ENCODE results near the gene KAT7. TPM values are rescaled to one million over a fixed set of nuclear protein-coding genes. Genes with fewer than 3 reads are reported as not detected.

Gene KAT7
- total and polyA plus RNA-seq, 2 of the 8 experiments (the other 6 are each of a cell fraction or from before 2014, with no cell fraction given) = 90.9 to 139 TPM

GRCh38 chr17:49788478-49789242, at the start of gene KAT7 (continued):
- TF ChIP-seq ATF2 (IDR thresholded peaks at IDR 0.05; ENCODE audit: low read length) (peak; percentile 84), SAP30 (IDR thresholded peaks at IDR 0.05; ENCODE audit: insufficient read depth, insufficient replicate concordance, low read length) (peak; percentile 81), TEAD4 (IDR thresholded peaks at IDR 0.05; ENCODE audit: low read depth, low read length) (0 out of 2 replicates have a peak, but pooled peaks have one; percentile 8), SIRT6 (IDR thresholded peaks at IDR 0.05; ENCODE audit: low read length) (no peak), KDM1A (IDR thresholded peaks at IDR 0.05; ENCODE audit: borderline replicate concordance, low read length) (no peak), SP4 (IDR thresholded peaks at IDR 0.05; ENCODE audit: low read length) (peak; percentile 64; the same call in 1 of the 2 replicates), HDAC2 (IDR thresholded peaks at IDR 0.05; ENCODE audit: borderline replicate concordance in 1 of 2, low read depth in 2 of 2, low read length in 2 of 2) (no peak; a peak in 2 of 4 replicates), MAX (IDR thresholded peaks at IDR 0.05) (peak; percentile 57), EZH2 (IDR thresholded peaks at IDR 0.05; ENCODE audit: low read depth, low read length, severe bottlenecking) (no peak), E2F6 (IDR thresholded peaks at IDR 0.05) (0 out of 2 replicates have a peak, but pooled peaks have one; percentile 17), FOSL1 (IDR thresholded peaks at IDR 0.05; ENCODE audit: insufficient read depth, low read depth, low read length) (no peak), SP1 (IDR thresholded peaks at IDR 0.05; ENCODE audit: low read depth, low read length) (peak; percentile 99), HDAC6 (IDR thresholded peaks at IDR 0.05; ENCODE audit: low read depth, low read length) (no peak), BRCA1 (IDR thresholded peaks at IDR 0.05; ENCODE audit: low read depth, low read length) (no peak; the same call in 1 of the 2 replicates), BCL11A (IDR thresholded peaks at IDR 0.05; ENCODE audit: low read depth in 2 of 2, low read length in 2 of 2) (no peak), USF2 (IDR thresholded peaks at IDR 0.05; ENCODE audit: low read length) (peak; percentile 85), NRF1 (IDR thresholded peaks at IDR 0.05; ENCODE audit: low read depth, low read length) (peak; percentile 64), SIX5 (IDR thresholded peaks at IDR 0.05; ENCODE audit: low read depth, low read length) (peak; percentile 84), ATF3 (IDR thresholded peaks at IDR 0.05; ENCODE audit: insufficient read depth, low read depth, low read length) (peak; percentile 83)

All from H1 (cell line).